SHP77 (cell line): ENCODE measurements around the gene SLC66A2.
A peak's percentile ranks its signal among the peaks of the same experiment; 100 is the strongest.
"Not testable (repeated sequence)": the region's sequence is repeated elsewhere in the genome, so short reads cannot be mapped to it uniquely, and the experiment has no call there.

Experiments
- DNase-seq, 2 experiments: peaks; one replicate each; lab custom pipeline; 2025; lab: John Stamatoyannopoulos, UW

The SLC66A2 gene

GRCh38 chr18:79879566-79879965 lies 71.9 kb downstream of the SLC66A2 start:
- no peak for DNase-seq

- no peak for DNase-seq
Measured at GRCh38 chr18:79878741-79879378, 72.6 kb downstream of the SLC66A2 start.

GRCh38 chr18:79878246-79878645 lies 73.2 kb downstream of the SLC66A2 start:
- DNase-seq = not testable (repeated sequence)

GRCh38 chr18:79877163-79878091 lies 74.0 kb downstream of the SLC66A2 start:
- no peak for DNase-seq

GRCh38 chr18:79876497-79876896 lies 75.0 kb downstream of the SLC66A2 start:
- no peak for DNase-seq

- DNase-seq = no peak
Measured at GRCh38 chr18:79875931-79876461, 75.5 kb downstream of the SLC66A2 start.

- no peak for DNase-seq
Measured at GRCh38 chr18:79875531-79875919, 75.9 kb downstream of the SLC66A2 start.

- no peak for DNase-seq
Measured at GRCh38 chr18:79874553-79875530, 76.6 kb downstream of the SLC66A2 start.

- no peak for DNase-seq
Measured at GRCh38 chr18:79873449-79874110, 77.9 kb downstream of the SLC66A2 start.

GRCh38 chr18:79872527-79873444 lies 78.7 kb downstream of the SLC66A2 start:
- DNase-seq = no peak

- peak in 1 of 2 experiments; percentile 28 for DNase-seq
Measured at GRCh38 chr18:79871481-79872091, 79.9 kb downstream of the SLC66A2 start.

- DNase-seq = no peak
Measured at GRCh38 chr18:79871026-79871390, 80.4 kb downstream of the SLC66A2 start.

- peak; percentile 24 to 48 for DNase-seq
Measured at GRCh38 chr18:79870301-79871025, 81.0 kb downstream of the SLC66A2 start.

- no peak for DNase-seq
Measured at GRCh38 chr18:79869591-79870300, 81.7 kb downstream of the SLC66A2 start.

GRCh38 chr18:79868811-79869541 lies 82.5 kb downstream of the SLC66A2 start:
- no peak for DNase-seq

- peak; percentile 25 to 33 for DNase-seq
Measured at GRCh38 chr18:79868168-79868784, 83.2 kb downstream of the SLC66A2 start.

- no peak for DNase-seq
Measured at GRCh38 chr18:79867666-79868065, 83.8 kb downstream of the SLC66A2 start.
